Stimulated activated CD4-positive, alpha-beta T cell treated with anti-CD3 and anti-CD28 coated beads, Interleukin-12 subunit alpha, Interleukin-12 subunit beta, amount 100 ng/mL, for 24 hours (primary cell): Measurements from ENCODE around the gene SAE1.
"Not testable (repeated sequence)": the region's sequence is repeated elsewhere in the genome, so short reads cannot be mapped to it uniquely, and the experiment has no call there.

Experiments
- DNase-seq, 2 experiments: peaks; one replicate each; pipeline ENCODE4 v3.0.0-alpha.2; 2020; ENCODE audit warnings: low read depth in 2 of 2

The SAE1 gene

GRCh38 chr19:47130120-47130588 lies 481 bp upstream of the SAE1 start:
- no peak for DNase-seq

- no peak for DNase-seq
Measured at GRCh38 chr19:47132194-47132852, 1.7 kb downstream of the SAE1 start.

- DNase-seq = no peak
Measured at GRCh38 chr19:47133021-47133471, 2.4 kb downstream of the SAE1 start.

GRCh38 chr19:47134545-47134944 lies 3.9 kb downstream of the SAE1 start:
- DNase-seq = no peak

GRCh38 chr19:47135156-47135555 lies 4.5 kb downstream of the SAE1 start:
- DNase-seq = no peak

GRCh38 chr19:47141252-47141651 lies 10.6 kb downstream of the SAE1 start:
- not testable (repeated sequence) for DNase-seq

GRCh38 chr19:47141695-47142094 lies 11.1 kb downstream of the SAE1 start:
- no peak for DNase-seq

- DNase-seq = no peak
Measured at GRCh38 chr19:47142779-47143178, 12.1 kb downstream of the SAE1 start.

- DNase-seq = no peak
Measured at GRCh38 chr19:47143322-47144073, 12.9 kb downstream of the SAE1 start.

- DNase-seq = no peak
Measured at GRCh38 chr19:47144630-47145029, 14.0 kb downstream of the SAE1 start.

- DNase-seq = no peak
Measured at GRCh38 chr19:47145639-47146486, 15.2 kb downstream of the SAE1 start.

GRCh38 chr19:47146920-47147319 lies 16.3 kb downstream of the SAE1 start:
- DNase-seq = no peak

- no peak for DNase-seq
Measured at GRCh38 chr19:47151627-47152026, 21.0 kb downstream of the SAE1 start.

- no peak for DNase-seq
Measured at GRCh38 chr19:47152205-47152604, 21.6 kb downstream of the SAE1 start.

GRCh38 chr19:47152632-47153031 lies 22.0 kb downstream of the SAE1 start:
- DNase-seq = no peak

GRCh38 chr19:47153266-47153665 lies 22.6 kb downstream of the SAE1 start:
- DNase-seq = no peak

GRCh38 chr19:47155148-47155547 lies 24.5 kb downstream of the SAE1 start:
- no peak for DNase-seq

GRCh38 chr19:47156861-47157430 lies 26.3 kb downstream of the SAE1 start:
- no peak for DNase-seq

GRCh38 chr19:47157431-47158321 lies 27.0 kb downstream of the SAE1 start:
- DNase-seq = peak in 1 of 2 experiments; percentile 26

- DNase-seq = no peak
Measured at GRCh38 chr19:47158367-47158791, 27.7 kb downstream of the SAE1 start.
